ENCODE measurements around the gene SNAPC1. TPM values are rescaled to one million over a fixed set of nuclear protein-coding genes. Genes with fewer than 3 reads are reported as not detected.

The SNAPC1 gene
- total RNA-seq, 1 donor from 2014 or later = 7.9 TPM

DNA sequence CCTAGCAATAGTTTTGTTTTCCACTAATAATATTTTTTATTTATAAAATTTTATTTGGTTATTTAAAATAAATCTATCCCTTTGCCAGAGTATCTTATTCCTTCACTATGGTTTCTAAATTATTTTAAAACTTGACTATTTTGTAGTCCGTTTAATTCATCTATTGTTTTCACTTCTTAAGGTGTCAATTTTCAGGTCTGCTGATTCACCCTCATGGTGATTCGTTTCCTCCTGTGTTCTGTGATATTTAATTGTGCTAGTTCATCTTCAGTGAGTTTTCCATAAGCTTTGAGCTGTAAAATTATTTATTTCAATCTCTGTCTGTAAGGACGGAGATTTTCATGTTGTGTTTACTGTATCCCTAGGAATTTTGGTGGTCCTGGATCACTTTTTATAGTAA, 70.6 kb downstream of the SNAPC1 start:
- no peaks in the 10 kb centered on the region for H3K27me3 Mint-ChIP-seq (ENCODE audit: low read depth)
- no peak overlapping the region for H3K4me3 Mint-ChIP-seq (ENCODE audit: unreplicated experiment)
- no peak overlapping the region for H3K27ac Mint-ChIP-seq (ENCODE audit: unreplicated experiment)
- DNase-seq (ENCODE audit: low spot score) = no peak
- no peak for TF ChIP-seq CTCF (IDR thresholded peaks at IDR 0.05)
- peaks cover 5% of the 10 kb centered on the region for H3K4me1 Mint-ChIP-seq (ENCODE audit: low read depth)
- H3K9me3 Mint-ChIP-seq (ENCODE audit: low read depth) = no peaks in the 10 kb centered on the region
- no peaks in the 10 kb centered on the region for H3K36me3 Mint-ChIP-seq (ENCODE audit: low read depth)

- no peak for DNase-seq (ENCODE audit: low spot score)
- H3K9me3 Mint-ChIP-seq (ENCODE audit: low read depth) = no peaks in the 10 kb centered on the region
- no peak overlapping the region for H3K27ac Mint-ChIP-seq (ENCODE audit: unreplicated experiment)
Observed at GRCh38 chr14:61836184-61836583, 74.0 kb downstream of the SNAPC1 start.

DNA sequence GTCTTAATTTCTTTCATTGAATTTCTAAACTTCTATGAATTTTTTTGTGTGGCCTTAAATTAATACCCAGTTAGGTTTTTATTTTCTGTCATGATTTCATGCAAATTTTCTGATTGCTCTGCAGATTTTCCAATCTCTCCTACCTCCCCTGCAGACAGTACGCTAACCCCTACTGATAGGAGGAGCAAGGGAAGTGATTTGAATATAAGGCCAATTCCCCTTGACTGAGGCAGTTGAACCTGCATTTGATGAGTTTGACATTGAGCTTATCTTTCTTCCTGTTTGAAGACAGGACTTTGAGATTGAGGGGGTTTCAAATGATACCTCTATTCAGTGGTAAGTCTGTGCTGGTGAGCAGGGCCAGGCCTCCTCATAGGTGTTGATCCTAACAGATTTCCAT, 74.6 kb downstream of the SNAPC1 start:
- H3K9me3 Mint-ChIP-seq (ENCODE audit: low read depth) = no peaks in the 10 kb centered on the region
- H3K27ac Mint-ChIP-seq (ENCODE audit: unreplicated experiment) = no peak overlapping the region
- no peak overlapping the region for H3K4me3 Mint-ChIP-seq (ENCODE audit: unreplicated experiment)
- TF ChIP-seq CTCF (IDR thresholded peaks at IDR 0.05) = no peak
- no peaks in the 10 kb centered on the region for H3K36me3 Mint-ChIP-seq (ENCODE audit: low read depth)
- H3K27me3 Mint-ChIP-seq (ENCODE audit: low read depth) = no peaks in the 10 kb centered on the region
- DNase-seq (ENCODE audit: low spot score) = no peak
- H3K4me1 Mint-ChIP-seq (ENCODE audit: low read depth) = peaks cover 40% of the 10 kb centered on the region

More at GRCh38 chr14:61836184-61836583, 74.0 kb downstream of the SNAPC1 start:
- H3K36me3 Mint-ChIP-seq (ENCODE audit: low read depth) = no peaks in the 10 kb centered on the region
- H3K4me1 Mint-ChIP-seq (ENCODE audit: low read depth) = peaks cover 38% of the 10 kb centered on the region
- no peaks in the 10 kb centered on the region for H3K27me3 Mint-ChIP-seq (ENCODE audit: low read depth)
- TF ChIP-seq CTCF (IDR thresholded peaks at IDR 0.05) = no peak
- no peak overlapping the region for H3K4me3 Mint-ChIP-seq (ENCODE audit: unreplicated experiment)

GRCh38 chr14:61837336-61838229, 75.4 kb downstream of the SNAPC1 start:
- Mint-ChIP-seq H3K4me3 (ENCODE audit: unreplicated experiment) (no peak overlapping the region), H3K27ac (ENCODE audit: unreplicated experiment) (peak overlapping the region; percentile 49), H3K4me1 (ENCODE audit: low read depth) (peaks cover 40% of the 10 kb centered on the region), H3K36me3 (ENCODE audit: low read depth) (no peaks in the 10 kb centered on the region), H3K9me3 (ENCODE audit: low read depth) (peaks cover 2% of the 10 kb centered on the region), H3K27me3 (ENCODE audit: low read depth) (no peaks in the 10 kb centered on the region)
- DNase-seq (ENCODE audit: low spot score) = no peak
- TF ChIP-seq CTCF (IDR thresholded peaks at IDR 0.05) = peak; percentile 98

DNA sequence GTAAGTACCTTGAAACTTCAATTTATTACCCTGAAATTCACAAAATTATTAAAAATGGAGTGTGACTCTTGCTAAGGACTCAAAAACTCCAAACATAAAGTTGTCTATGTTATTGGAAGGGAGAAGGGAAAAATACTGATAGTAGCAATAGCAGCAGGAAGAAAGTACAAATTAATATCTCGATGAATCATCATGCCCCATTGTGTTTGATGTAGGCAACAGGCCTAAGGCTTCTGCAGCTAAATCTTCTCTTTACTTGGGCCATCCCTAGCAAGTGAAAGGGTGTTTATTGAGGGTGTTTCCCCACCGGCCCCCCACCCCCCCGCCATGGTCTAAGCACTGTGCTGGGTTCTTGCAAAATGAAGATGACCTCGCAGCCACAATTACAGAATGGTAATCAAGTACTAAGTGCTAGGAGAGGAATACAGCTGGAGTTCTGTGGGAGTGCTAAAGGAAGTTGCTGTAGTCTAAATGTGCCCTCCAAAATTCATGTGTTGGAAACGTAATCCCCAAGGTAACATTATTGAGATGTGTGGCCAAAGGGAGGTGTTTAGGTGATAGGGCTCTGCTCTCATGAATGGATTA, 76.5 kb downstream of the SNAPC1 start:
- DNase-seq (ENCODE audit: low spot score) = no peak
- no peaks in the 10 kb centered on the region for H3K36me3 Mint-ChIP-seq (ENCODE audit: low read depth)
- no peak for TF ChIP-seq CTCF (IDR thresholded peaks at IDR 0.05)
- peaks cover 40% of the 10 kb centered on the region for H3K4me1 Mint-ChIP-seq (ENCODE audit: low read depth)
- peak overlapping the region; percentile 87 for H3K27ac Mint-ChIP-seq (ENCODE audit: unreplicated experiment)
- H3K27me3 Mint-ChIP-seq (ENCODE audit: low read depth) = no peaks in the 10 kb centered on the region
- peaks cover 6% of the 10 kb centered on the region for H3K9me3 Mint-ChIP-seq (ENCODE audit: low read depth)
- H3K4me3 Mint-ChIP-seq (ENCODE audit: unreplicated experiment) = no peak overlapping the region

Measured in chondrocyte (in vitro differentiated cells).